ENCODE data around the gene SLC4A4.

Gene SLC4A4

GRCh38 chr4:71468116-71468710 is 129.4 kb downstream of the SLC4A4 start:
- DNase-seq (ENCODE audit: low read depth in 2 of 3, low spot score in 2 of 3) = no peak

- no peak for DNase-seq (ENCODE audit: low read depth in 2 of 3, low spot score in 2 of 3)
These were observed 130.7 kb downstream of the SLC4A4 start for GRCh38 chr4:71469541-71469940.

- no peak for DNase-seq (ENCODE audit: low read depth in 2 of 3, low spot score in 2 of 3)
These were observed 131.7 kb downstream of the SLC4A4 start for GRCh38 chr4:71470524-71470923.

- no peak for DNase-seq (ENCODE audit: low read depth in 2 of 3, low spot score in 2 of 3)
These were observed 134.1 kb downstream of the SLC4A4 start for GRCh38 chr4:71472946-71473345.

GRCh38 chr4:71473541-71474240 is 134.9 kb downstream of the SLC4A4 start:
- no peak for DNase-seq (ENCODE audit: low read depth in 2 of 3, low spot score in 2 of 3)

GRCh38 chr4:71474731-71475130 is 135.9 kb downstream of the SLC4A4 start:
- no peak for DNase-seq (ENCODE audit: low read depth in 2 of 3, low spot score in 2 of 3)

GRCh38 chr4:71476240-71476639 is 137.4 kb downstream of the SLC4A4 start:
- DNase-seq (ENCODE audit: low read depth in 2 of 3, low spot score in 2 of 3) = no peak

- DNase-seq (ENCODE audit: low read depth in 2 of 3, low spot score in 2 of 3) = no peak
These were observed 147.9 kb downstream of the SLC4A4 start for GRCh38 chr4:71486550-71487343.

- DNase-seq (ENCODE audit: low read depth in 2 of 3, low spot score in 2 of 3) = no peak
These were observed 148.6 kb downstream of the SLC4A4 start for GRCh38 chr4:71487344-71487920.

GRCh38 chr4:71494539-71494938 is 155.7 kb downstream of the SLC4A4 start:
- no peak for DNase-seq (ENCODE audit: low read depth in 2 of 3, low spot score in 2 of 3)

- DNase-seq (ENCODE audit: low read depth in 2 of 3, low spot score in 2 of 3) = no peak
These were observed 156.6 kb downstream of the SLC4A4 start for GRCh38 chr4:71495454-71495853.

- no peak for DNase-seq (ENCODE audit: low read depth in 2 of 3, low spot score in 2 of 3)
These were observed 158.3 kb downstream of the SLC4A4 start for GRCh38 chr4:71497078-71497477.

GRCh38 chr4:71498002-71498401 is 159.2 kb downstream of the SLC4A4 start:
- no peak for DNase-seq (ENCODE audit: low read depth in 2 of 3, low spot score in 2 of 3)

- DNase-seq (ENCODE audit: low read depth in 2 of 3, low spot score in 2 of 3) = no peak
These were observed 159.8 kb downstream of the SLC4A4 start for GRCh38 chr4:71498625-71499024.

- no peak for DNase-seq (ENCODE audit: low read depth in 2 of 3, low spot score in 2 of 3)
These were observed 163.2 kb downstream of the SLC4A4 start for GRCh38 chr4:71501992-71502391.

GRCh38 chr4:71518283-71518989 is 179.6 kb downstream of the SLC4A4 start:
- no peak for DNase-seq (ENCODE audit: low read depth in 2 of 3, low spot score in 2 of 3)

- no peak for DNase-seq (ENCODE audit: low read depth in 2 of 3, low spot score in 2 of 3)
These were observed 181.5 kb downstream of the SLC4A4 start for GRCh38 chr4:71520308-71520707.

GRCh38 chr4:71520850-71521249 is 182.0 kb downstream of the SLC4A4 start:
- no peak for DNase-seq (ENCODE audit: low read depth in 2 of 3, low spot score in 2 of 3)

- no peak for DNase-seq (ENCODE audit: low read depth in 2 of 3, low spot score in 2 of 3)
These were observed 185.9 kb downstream of the SLC4A4 start for GRCh38 chr4:71524756-71525155.

GRCh38 chr4:71526637-71527406 is 188.0 kb downstream of the SLC4A4 start:
- DNase-seq (ENCODE audit: low read depth in 2 of 3, low spot score in 2 of 3) = no peak

All from activated CD8-positive, alpha-beta memory T cell treated with anti-CD3 and anti-CD28 coated beads for 48 hours (primary cell).